ENCODE results near the gene CLSTN2.

Gene CLSTN2

DNA sequence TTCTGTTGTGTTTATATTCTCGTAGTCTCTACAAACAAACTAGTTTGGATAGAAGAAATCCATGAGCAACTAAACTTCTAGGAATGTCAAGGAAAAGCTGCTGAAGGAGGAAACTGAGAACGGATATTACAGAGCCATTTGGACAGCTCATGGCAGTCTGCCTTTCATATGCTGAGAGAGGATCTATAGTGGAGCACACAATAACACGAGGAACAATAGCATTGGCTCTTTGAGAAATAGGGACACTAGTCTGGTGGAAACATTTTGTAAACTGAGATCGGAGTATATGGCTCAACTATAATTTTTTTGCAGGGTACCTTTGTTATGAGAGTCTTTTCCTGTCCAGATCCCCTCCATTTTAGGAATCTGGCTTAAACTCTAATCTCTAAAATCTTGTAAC, 200.5 kb downstream of the CLSTN2 start:
- FAIRE-seq = no peak
- DNase-seq (ENCODE audit: insufficient read length, low spot score) = no peak

DNA sequence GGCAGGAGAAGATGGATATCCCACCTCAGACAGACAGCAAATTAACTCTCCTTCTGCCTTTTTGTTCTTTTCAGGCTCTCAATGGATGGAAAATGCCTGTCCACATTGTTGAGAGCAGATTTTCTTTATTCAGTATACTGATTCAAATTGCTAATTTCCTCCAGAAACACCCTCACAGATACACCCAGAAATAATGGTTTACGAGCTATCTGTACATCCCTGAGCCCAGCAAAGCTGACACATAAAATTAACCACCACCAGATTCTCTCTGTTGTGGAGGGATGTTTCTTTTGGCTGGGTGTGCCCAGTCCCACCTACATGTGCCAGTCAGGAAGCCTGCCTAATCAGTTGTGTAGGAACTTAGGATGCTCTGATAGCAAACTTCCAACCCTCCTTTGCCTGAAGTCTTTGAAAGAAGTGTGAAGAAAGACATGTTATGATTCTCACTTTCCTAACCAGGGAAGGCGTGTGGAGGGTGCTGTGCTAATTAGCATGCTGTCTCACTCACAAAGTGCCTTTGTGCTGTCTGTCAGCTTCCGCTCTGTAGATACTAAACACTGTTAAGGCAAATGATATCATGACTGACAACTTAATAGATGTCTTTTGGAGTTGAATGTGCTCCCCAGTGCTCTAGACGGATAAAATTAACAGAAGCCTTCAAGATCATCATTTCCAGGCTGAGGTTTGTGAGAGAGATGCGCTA, 208.5 kb downstream of the CLSTN2 start:
- FAIRE-seq (no peak), DNase-seq (ENCODE audit: insufficient read length, low spot score) (no peak)

DNA sequence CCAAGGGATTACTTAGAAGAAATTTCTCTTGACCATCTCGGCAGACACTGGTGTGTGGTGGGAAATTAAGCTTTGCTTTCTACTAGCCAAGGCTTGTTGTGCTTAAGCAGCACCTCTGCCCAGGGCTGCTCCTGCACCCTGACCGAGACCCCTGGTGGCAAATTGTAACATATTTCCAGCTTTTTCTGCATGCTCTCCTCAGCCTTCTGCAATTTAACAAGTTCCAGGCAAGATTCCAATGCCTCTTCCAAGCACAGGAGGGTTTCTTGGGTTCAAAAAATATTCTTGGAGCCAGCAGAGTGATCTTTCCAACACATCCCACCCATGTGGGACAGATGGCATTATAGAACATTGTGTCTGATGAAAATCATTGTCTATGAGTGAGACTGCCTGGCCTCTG, 210.5 kb downstream of the CLSTN2 start:
- no peak for DNase-seq (ENCODE audit: insufficient read length, low spot score)
- FAIRE-seq = no peak

DNA sequence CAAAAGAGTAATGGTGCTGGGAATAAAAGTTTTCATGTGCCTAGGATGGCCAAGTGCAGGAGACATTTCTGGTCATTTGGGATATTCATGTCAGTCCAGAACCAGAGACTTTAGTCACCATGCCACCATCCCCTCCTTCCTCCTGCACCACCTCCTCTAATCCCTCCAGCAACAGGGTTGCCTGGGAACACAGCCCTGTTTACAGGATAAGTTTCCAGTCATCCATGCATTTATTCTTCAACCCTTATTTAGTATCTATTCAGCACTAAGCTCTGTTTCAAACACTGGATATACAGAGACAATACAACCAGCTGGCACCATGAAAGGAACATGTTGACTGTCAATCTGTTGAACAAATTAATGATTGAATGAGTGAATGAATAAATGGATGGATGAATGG, 211.7 kb downstream of the CLSTN2 start:
- FAIRE-seq = no peak
- DNase-seq (ENCODE audit: insufficient read length, low spot score) = no peak

DNA sequence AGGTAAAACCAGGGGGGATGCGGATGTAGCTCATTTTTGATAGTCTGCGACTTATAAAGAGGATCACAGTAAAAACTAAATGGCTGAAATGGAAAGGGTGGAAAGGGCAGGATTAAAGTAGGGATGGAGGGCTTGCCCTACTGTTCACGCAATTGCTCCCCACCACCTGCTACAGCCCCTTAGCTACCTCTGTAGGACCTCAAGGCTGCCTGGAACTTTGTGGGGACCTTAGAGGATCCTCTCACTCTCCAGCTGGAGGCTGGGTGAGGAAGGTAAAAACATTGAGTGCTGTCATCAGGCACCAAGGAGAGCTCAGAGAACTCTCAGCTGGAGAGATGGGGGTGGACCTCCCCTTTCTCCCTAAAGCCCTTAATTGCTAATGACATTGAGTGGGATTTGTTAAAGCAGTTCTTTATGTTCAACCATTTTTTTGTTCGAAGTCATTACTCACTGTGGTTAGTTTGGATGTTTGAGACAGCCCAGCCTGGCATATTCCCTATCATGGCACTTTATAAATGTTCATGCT, 213.0 kb downstream of the CLSTN2 start:
- DNase-seq (ENCODE audit: insufficient read length, low spot score) (no peak), FAIRE-seq (no peak)

DNA sequence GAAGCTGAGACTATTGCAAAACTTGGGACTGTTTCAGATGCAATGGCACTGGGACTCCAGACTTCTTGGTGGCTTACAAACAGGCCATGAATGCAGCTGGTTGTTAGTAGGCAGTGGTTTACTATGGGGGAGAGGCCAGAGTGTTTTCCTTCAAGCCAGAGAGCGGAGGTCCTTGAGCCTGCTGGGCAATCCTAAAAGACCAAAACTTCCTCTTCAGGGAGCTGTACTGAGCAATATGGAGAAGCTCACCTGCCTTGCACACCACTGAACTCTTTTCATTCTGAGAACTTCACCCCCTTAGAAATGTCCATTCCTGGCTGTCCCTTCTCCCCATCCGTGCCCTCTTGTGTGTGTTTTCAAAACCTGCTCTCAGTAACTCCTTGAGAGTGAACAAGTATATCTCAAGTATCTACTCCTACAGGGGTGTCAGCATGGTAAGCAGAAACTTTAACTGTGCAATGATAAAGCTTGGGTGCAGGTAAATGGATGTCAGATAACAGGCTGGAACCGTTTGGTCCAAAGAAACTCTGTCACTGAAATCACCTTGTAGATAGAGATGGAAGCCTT, 213.9 kb downstream of the CLSTN2 start:
- FAIRE-seq = no peak
- no peak for DNase-seq (ENCODE audit: insufficient read length, low spot score)

DNA sequence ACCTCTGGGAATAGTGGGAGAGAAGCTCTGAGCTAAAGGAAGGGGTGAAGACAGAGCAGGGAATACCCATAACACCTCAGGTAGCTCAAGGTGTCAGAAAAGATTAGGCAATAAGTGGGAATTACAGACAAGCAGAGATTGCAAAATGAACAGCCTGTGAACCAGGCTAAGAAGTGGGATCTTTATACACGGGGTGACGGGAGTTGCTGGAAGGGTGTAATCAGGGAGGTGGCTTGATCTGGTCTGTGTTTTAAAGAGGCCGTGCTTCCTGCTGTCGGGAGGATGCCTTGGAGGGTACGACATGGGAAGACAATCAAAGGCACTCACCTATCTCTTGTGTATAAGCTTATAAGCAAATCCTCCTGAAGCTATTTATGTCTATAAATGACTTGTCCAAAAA, 216.3 kb downstream of the CLSTN2 start:
- no peak for DNase-seq (ENCODE audit: insufficient read length, low spot score)
- FAIRE-seq = no peak

DNA sequence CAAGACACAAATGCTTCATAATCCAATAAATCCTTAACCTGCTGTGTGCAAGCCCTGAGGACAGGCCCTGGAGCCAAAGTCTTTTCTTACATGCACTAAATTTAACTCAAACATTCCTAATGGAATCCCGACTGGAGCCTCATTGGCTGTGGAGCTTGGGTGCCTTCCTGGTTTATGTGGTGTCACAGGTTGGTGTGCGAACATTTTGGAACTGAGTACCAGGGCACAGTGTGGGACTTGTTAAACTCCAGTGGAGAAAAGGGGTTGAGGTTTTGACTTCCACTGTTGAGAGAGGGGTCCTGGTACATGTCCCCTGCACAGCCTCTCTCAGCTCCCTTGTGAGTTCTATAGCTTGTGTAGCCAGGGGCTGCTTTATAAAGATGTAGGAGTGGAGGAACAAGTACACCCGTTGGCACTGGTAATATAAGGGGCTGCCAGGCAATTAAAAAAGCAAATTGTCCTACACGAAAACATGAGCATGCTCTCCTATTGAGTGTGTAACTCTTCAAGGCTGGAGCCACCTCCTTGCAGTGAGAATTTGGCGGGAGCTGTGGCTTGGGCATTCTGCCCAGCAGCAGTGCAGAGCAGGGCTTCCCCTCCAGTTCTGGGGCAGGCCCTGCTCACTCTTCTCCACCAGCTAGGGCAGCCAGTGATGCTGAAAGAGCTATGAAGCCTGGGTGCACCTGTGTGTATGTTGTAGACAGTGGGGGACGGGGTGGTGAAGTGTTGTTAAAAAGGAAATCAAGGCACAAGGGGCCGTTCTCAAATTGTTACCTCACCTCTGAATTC, 218.1 kb downstream of the CLSTN2 start:
- no peak for DNase-seq (ENCODE audit: insufficient read length, low spot score)
- FAIRE-seq = no peak

DNA sequence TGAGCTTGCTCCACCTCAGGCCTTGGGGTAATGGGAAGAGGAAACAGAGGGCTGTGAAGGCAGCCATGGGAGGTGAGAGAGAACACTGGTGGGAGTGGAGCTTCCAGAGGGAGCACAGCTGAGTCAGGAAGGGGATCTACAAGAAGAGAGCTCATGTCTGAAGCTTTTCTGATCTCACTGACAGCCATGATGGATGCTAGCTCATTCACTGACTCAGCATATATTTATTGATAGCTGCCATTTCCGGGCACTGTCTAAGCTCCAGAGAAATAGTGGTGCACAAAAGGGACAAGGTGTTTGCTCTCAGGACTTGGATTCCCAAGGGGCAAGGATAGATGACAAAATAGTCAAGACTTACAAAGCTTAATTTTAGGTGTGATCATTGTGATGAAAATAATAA, 218.8 kb downstream of the CLSTN2 start:
- DNase-seq (ENCODE audit: insufficient read length, low spot score) (no peak), FAIRE-seq (no peak)

DNA sequence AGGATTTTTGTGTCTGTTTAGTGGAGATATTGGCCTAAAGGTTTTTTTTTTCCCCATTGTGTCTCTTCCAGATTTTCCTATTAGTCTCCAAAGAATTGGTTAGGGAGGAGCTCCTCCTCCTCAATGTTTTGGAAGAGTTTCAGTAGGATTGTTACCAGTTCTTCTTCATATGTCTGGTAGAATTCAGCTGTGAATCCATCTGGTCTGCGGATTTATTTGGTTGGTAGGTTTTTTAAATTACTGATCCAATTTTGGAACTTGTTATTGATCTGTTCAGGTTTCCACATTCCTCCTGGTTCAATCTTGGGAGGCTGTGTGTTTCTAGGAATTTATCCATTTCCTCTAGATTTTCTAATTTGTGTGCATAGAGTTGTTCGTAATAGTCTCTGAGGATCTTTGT, 222.2 kb downstream of the CLSTN2 start:
- DNase-seq (ENCODE audit: insufficient read length, low spot score) (no peak), FAIRE-seq (no peak)

DNA sequence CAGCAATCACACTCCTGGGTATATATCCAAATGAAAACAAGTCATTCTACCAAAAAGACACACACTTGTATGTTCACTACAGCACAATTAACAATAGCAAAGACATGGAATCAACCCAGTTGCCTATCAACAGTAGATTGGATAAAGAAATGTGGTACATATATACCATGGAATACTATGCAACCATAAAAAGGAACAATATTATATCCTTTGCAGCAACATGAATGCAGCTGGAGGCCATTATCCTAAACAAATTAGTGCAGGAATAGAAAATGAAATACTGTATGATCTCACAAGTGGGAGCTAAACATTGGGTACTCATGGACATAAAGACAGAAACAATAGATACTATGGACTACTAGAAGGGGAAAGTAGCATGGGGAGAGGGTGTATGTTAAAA, 224.7 kb downstream of the CLSTN2 start:
- FAIRE-seq (no peak), DNase-seq (ENCODE audit: insufficient read length, low spot score) (no peak)

DNA sequence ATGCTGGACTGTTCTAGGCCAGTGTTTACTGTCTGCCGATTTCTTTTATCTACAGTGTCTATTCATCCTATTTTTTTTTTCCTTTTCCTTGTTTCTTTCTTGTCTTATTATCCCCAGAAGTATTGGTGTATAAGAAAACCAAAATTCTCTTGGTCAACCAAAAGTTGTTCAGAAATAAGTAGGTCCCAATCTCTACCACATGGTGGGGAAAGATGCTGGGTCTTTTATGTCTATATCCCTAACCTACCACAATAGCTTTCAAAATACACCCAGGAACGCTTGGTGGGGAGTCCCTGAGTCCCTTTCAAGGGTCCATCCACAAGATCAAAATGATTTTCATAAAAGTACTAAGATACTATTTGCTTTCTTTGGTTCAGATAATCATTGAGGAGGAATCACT, 225.6 kb downstream of the CLSTN2 start:
- FAIRE-seq (no peak), DNase-seq (ENCODE audit: insufficient read length, low spot score) (no peak)

DNA sequence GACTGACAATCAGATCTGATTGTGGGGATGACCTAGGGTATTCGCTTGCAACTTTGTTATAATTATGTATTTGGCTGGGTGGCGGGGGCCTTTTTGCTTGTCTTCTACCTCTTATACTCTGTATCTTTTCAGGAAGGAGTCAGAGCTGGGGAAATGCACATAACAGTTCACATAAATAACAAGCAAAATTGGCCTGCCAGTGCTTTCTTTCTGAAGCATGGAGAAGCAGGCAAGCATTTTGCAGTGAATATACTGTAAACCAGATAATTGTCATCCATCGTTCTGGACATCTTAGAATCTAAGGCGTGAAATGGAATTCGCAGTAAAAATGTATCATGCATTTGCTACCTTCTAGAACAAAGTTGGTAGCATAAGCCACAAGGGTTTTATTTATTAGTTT, 227.6 kb downstream of the CLSTN2 start:
- DNase-seq (ENCODE audit: insufficient read length, low spot score) (no peak), FAIRE-seq (no peak)

DNA sequence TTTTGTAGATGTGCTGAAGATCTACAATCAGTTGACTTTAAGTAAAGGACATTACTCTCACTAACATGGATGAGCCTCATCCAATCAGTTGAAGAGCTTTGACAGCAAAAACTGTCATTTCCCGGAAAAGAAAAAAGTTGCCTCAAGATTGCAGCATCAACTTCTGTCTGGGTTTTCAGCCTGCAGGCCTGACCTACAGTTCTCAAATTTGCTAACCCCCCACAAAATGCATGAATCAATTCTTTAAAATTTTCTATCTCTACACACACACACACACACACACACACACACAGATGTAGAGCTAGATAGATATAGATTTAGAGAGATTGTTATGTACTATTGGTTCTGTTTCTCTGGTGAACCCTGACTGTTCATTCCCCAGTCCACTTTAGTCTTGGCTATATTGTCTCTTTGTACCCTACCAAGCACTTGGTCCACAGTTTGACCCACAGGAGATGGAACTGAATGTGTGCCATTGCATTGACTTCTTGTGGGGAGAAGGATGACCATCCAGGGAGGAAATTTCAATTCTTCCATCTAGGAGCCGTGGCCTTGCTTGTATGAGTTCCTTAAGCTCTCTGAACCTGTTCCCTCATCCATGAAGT, 228.3 kb downstream of the CLSTN2 start:
- FAIRE-seq (no peak), DNase-seq (ENCODE audit: insufficient read length, low spot score) (no peak)

DNA sequence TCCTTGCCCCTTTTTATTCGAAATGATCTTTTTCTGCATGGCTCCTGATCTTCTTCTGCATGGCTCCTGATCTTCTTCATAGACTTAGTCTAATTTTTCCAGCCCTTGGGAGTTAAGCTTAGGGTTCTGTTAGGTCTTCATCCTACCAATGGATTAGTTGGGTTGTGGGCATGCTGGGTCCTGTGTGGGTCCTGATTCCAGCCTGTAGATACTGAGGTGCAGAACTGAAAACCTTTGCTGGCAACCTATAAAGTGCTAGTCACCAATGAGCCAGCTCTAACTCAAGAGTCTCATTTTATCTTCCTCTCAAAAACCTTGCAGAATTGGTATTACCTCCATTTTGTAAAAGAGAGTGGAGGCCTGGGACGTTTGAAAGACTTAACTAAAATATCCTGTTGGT, 229.2 kb downstream of the CLSTN2 start:
- FAIRE-seq = no peak

DNA sequence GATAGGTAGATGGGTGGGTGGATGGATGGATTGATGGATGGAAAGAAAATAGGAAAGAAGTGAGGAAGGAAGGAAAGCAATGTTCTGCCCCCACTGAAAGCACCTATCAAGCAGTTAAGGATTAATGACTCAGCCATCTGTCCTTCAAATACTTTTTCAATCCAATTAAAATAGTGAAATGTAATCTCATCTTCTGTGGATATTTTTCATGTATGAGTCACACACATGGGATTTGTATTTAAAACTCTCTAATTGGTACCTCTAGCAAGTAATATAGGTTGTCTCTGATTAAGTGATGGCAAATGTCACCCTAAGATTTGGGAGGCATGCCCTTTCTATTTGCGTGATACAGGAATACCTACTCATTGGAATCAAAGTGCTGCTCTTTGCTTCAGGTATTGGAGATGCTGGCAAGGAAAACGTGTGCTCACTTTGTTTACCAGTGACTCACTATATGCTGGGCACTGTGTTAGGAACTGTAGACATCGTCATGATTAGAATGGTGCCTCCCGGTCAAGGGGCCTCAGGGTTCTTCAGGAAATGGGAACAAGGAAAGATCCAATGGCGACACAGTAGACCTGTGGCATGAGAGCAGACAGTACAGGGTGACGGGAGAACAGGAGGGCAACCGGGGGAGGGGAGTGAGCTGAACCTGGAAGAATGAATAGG, 230.1 kb downstream of the CLSTN2 start:
- FAIRE-seq (no peak), DNase-seq (ENCODE audit: insufficient read length, low spot score) (no peak)

More for the DNA sequence above, 229.2 kb downstream of the CLSTN2 start:
- no peak for DNase-seq (ENCODE audit: insufficient read length, low spot score)

DNA sequence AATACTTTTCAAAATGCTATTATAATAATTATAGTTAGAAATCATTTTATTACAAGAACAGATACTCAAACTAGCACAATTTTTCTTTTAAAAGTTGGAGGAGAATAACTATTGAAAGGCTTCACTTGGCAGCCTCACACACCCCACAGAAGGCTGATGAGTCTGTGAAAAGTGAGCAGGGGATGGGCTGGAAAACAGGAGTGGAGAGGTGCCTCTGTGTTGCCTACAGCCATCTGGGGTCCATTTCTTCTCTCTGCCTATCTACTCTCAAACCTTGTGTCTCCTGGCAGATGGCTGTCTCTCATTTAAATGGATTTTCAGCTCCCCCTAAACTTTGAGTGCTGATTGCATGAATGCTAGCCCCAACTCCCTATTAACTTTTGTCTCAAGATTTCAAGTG, 230.8 kb downstream of the CLSTN2 start:
- DNase-seq (ENCODE audit: insufficient read length, low spot score) (no peak), FAIRE-seq (no peak)

DNA sequence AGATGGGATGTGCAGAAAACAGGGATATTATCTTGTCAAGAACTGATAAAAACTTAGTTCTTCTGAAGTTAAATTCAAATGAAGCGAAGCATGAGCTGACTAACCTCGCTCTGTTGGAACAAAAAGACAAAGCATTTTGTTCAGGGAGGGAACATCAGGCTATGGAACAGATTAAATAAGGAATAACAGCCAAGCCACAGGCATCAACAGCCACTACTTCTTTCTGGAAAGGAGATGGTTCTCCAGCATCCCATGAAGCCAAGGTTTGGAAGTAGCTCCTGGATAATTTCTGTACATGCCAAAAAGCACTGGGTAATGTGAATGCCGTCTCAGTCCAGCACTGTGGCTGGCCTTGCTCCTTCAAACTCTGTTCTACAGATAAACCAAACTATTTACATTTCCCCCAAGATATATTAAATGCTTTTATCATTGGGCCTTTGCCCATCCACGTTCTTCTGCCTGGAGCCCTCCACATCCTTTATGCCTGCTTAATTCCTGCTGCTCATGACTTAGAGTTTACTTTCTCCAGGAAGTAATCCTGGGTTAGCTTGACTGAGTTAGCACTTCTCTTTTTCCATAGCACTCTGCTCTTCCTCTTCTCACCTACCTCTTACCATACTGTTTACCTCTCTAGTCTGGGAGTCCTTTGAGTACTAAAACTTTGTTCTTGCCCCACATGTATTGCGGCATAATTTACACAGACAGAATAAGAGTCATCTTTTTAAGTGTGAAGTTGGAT, 232.0 kb downstream of the CLSTN2 start:
- FAIRE-seq (no peak), DNase-seq (ENCODE audit: insufficient read length, low spot score) (no peak)

DNA sequence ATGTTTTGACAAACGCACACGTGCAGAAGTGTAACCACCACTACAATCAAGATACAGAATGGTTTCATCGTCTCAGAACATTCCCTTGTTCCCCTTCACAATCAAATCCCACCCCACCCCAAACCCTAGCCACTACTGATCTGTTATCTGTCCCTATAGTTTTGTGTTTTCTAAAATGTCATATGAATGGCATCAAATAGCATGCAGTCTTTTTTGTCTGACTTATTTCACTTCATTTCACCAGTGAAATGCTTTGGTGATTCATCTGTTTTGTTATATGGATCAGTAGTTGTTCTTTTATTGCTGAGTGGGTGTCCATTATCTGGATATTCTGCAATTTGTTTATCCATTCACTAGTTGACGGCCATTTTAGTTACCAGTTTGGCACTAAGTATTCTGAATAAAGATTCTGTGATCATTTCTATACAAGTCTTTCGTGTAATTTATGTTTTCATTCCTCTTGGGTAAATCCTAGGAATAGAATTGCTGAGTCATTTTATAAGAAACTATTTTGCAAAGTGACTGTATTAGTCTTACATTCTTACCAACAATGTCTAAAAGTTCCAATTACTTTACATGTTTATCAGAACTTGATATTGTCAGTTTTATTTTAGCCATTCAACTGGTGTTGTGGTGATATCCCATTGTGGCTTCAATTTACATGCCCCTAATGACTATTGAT, 232.8 kb downstream of the CLSTN2 start:
- DNase-seq (ENCODE audit: insufficient read length, low spot score) (no peak), FAIRE-seq (no peak)

DNA sequence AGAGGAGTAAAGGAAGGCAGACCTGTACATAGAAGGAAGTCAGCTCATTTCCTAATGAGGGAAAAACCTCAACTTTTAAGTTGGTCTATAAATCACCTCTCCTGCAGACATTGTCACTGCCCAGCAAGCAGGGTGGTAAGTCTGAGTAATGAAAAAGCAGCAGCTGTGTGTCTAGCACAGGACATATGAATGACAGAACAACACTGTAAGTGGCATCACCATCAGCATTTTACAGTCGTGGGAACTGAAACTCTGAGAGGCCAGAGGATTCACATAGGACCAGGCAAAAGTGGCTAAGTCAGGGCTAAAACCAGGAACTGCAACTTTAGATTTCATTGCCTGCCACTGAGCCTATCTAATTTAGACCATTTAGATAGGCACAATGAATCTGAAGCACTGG, 235.6 kb downstream of the CLSTN2 start:
- DNase-seq (ENCODE audit: insufficient read length, low spot score) (no peak), FAIRE-seq (no peak)

Data from HTR-8/SVneo (cell line).